Neutrophil (primary cell): ENCODE results near the gene OPA1.

Experiments used
- H3K27ac ChIP-seq: fragments of 200-600 bp; sonication (generic); 2 replicates; pipeline ENCODE4 v1.5.1; 2016; ENCODE audit warnings: mild to moderate bottlenecking, moderate library complexity
- H3K27me3 ChIP-seq: fragments of 200-600 bp; sonication (generic); 2 replicates; pipeline ENCODE4 v1.6.0; 2016; ENCODE audit warnings: mild to moderate bottlenecking
- H3K36me3 ChIP-seq: fragments of 200-600 bp; sonication (generic); 2 replicates; pipeline ENCODE4 v1.5.1; 2017
- H3K4me1 ChIP-seq, 2 experiments: fragments of 200-600 bp in 1 of 2; sonication (generic) in 1 of 2; 1 replicate in 1 of 2; 2 replicates in 1 of 2; pipeline versions ENCODE4 v1.5.1 to v1.6.1; 2013 to 2016; ENCODE audit warnings: low read depth in 1 of 2, low read length in 1 of 2, mild to moderate bottlenecking in 1 of 2, moderate library complexity in 1 of 2; ENCODE audit not compliant: control insufficient read depth in 1 of 2, insufficient read depth in 1 of 2
- H3K4me3 ChIP-seq, 2 experiments: fragments of 200-600 bp in 1 of 2; sonication (generic) in 1 of 2; 1 replicate in 1 of 2; 2 replicates in 1 of 2; pipeline ENCODE4 v1.5.1; 2013 to 2016; ENCODE audit warnings: low read depth in 1 of 2, low read length in 1 of 2, mild to moderate bottlenecking in 1 of 2, moderate library complexity in 1 of 2
- H3K9me3 ChIP-seq: fragments of 200-600 bp; sonication (generic); 2 replicates; pipeline ENCODE4 v1.5.1; 2016
- CTCF ChIP-seq: fragments of 200-600 bp; sonication (generic); IDR thresholded peaks from 2 replicates; pipeline ENCODE4 v1.5.1; 2016; ENCODE audit warnings: antibody characterized with exemption

OPA1 gene

GRCh38 chr3:193677734-193678133, 84.7 kb downstream of the OPA1 start:
- Histone ChIP-seq H3K9me3 (no peaks in the 10 kb centered on the region), H3K4me1 (no peaks in the 10 kb centered on the region), H3K4me3 (no peak overlapping the region), H3K36me3 (no peaks in the 10 kb centered on the region), H3K27ac (no peak overlapping the region), H3K27me3 (no peaks in the 10 kb centered on the region)
- no peak for TF ChIP-seq CTCF

DNA sequence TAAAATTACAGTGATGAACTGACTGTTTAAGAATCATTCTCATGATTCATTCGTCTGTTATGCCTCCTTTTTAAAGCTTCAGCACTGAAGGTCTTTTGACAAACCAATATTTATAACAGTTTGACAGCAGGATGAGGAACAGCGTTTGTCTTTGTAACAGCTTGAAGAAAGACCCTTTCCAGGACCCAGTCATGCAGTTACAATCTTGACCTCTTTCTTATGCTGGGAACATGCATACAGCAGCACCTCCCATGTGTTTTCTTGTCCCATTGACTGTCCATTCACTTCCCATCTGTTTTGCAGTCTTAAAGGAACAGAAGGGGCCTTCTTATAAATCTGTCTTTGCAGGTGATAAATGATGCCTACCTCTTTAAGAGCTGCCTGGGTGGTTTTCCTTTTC, 87.2 kb downstream of the OPA1 start:
- Histone ChIP-seq H3K4me3 (no peak overlapping the region), H3K27ac (no peak overlapping the region), H3K36me3 (peaks cover 8% of the 10 kb centered on the region), H3K4me1 (no peaks in the 10 kb centered on the region), H3K27me3 (no peaks in the 10 kb centered on the region), H3K9me3 (no peaks in the 10 kb centered on the region)
- no peak for TF ChIP-seq CTCF

DNA sequence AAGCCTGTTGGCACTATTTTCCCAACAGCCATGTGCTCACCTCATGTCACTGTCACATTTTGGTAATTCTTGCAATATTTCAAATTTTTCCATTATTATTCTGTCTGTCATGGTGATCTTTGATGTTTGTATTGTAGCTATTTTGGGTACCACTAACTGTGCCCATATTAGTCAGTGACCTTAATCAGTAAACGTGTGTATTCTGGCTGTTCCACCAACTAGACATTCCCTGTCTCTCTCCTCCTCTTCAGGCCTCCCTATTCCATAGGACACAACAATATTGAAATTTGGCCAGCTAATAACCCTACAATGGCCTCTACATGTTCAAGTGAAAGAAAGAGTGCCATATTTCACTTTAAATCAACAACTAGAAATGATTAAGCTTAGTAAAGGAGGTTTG, 88.6 kb downstream of the OPA1 start:
- no peaks in the 10 kb centered on the region for H3K4me1 ChIP-seq
- H3K4me3 ChIP-seq: no peak overlapping the region
- TF ChIP-seq CTCF: no peak
- no peaks in the 10 kb centered on the region for H3K9me3 ChIP-seq
- H3K27ac ChIP-seq: no peak overlapping the region
- H3K27me3 ChIP-seq: no peaks in the 10 kb centered on the region
- H3K36me3 ChIP-seq: peaks cover 8% of the 10 kb centered on the region

DNA sequence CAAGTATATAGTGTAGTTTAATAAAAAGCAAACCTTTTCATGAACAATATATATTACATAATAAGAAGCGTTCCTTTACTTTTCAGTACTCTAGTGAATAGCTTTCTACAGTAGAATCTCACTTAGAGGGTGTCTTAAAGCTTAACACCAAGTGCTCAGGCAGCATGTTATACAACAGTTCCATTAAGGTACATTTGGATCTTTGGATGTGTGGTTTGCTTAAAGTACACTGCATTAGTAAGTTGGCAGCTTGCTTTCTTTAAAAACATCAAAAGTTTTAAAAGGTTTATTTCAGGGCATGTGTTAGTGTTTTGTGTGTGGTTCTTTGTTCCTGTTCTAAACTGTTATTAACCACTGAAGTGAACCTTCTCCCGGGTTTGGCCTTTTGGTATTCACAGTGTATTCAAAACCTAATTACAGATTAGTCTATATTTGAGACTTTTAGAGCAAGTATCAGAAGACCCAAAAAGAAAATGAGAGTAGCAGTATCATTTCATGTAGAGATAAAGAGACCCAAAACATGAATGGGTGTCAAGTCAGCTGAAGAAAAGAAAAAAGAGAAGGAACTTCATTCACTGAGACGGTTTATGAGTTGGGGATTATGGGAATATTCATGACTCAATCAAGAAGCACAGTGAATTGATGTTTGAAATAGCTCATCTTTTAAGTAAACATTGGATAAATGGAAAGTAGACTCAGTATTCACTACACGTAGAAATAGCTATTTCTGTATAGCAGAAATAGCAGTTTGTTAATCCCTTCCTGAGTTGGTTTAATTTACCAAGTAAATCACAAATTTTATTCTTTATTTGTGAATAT, 93.9 kb downstream of the OPA1 start:
- Histone ChIP-seq H3K4me1 (no peaks in the 10 kb centered on the region), H3K27ac (no peak overlapping the region), H3K27me3 (no peaks in the 10 kb centered on the region), H3K9me3 (no peaks in the 10 kb centered on the region), H3K4me3 (no peak overlapping the region), H3K36me3 (peaks cover 8% of the 10 kb centered on the region)
- no peak for TF ChIP-seq CTCF

GRCh38 chr3:193688834-193689714, 96.1 kb downstream of the OPA1 start:
- Histone ChIP-seq H3K27me3 (no peaks in the 10 kb centered on the region), H3K4me1 (peaks cover 13 to 15% of the 10 kb centered on the region in 2 experiments), H3K36me3 (no peaks in the 10 kb centered on the region), H3K27ac (no peak overlapping the region), H3K9me3 (no peaks in the 10 kb centered on the region), H3K4me3 (no peak overlapping the region)
- TF ChIP-seq CTCF: no peak
